RWPE2 (cell line): ENCODE results near the gene HLA-DQB2.
"Not testable (repeated sequence)": the region's sequence is repeated elsewhere in the genome, so short reads cannot be mapped to it uniquely, and the experiment has no call there.

Source experiments
- ATAC-seq: fragments of 200-7000 bp; cut with Tn5 transposase; 3 replicates; pipeline ENCODE4 v1.9.1; 2021; ENCODE audit warnings: low read depth
- DNase-seq: peaks from one replicate; pipeline ENCODE4 v3.0.0-alpha.2; 2020; ENCODE audit warnings: low spot score
- H3K27ac ChIP-seq: fragments of 450-650 bp; 2 replicates; pipeline ENCODE4 v1.5.1; 2017; ENCODE audit warnings: mild to moderate bottlenecking; ENCODE audit not compliant: poor library complexity, severe bottlenecking
- H3K27me3 ChIP-seq: fragments of 250-450 bp; sonication (Bioruptor Pico); 2 replicates; pipeline ENCODE4 v1.5.1; 2021; ENCODE audit warnings: mild to moderate bottlenecking, moderate library complexity; ENCODE audit not compliant: insufficient read depth, poor library complexity, severe bottlenecking
- H3K36me3 ChIP-seq: fragments of 250-450 bp; sonication (Bioruptor Pico); 2 replicates; pipeline ENCODE4 v1.5.1; 2020; ENCODE audit warnings: low read depth, mild to moderate bottlenecking, moderate library complexity
- H3K4me1 ChIP-seq: fragments of 250-450 bp; sonication (Bioruptor Pico); 2 replicates; pipeline ENCODE4 v1.5.1; 2021; ENCODE audit warnings: mild to moderate bottlenecking, moderate library complexity; ENCODE audit not compliant: insufficient read depth, poor library complexity, severe bottlenecking
- H3K4me3 ChIP-seq: fragments of 250-450 bp; sonication (Bioruptor Pico); 2 replicates; pipeline ENCODE4 v1.5.1; 2021; ENCODE audit warnings: mild to moderate bottlenecking, moderate library complexity; ENCODE audit not compliant: severe bottlenecking
- H3K9me3 ChIP-seq: fragments of 250-450 bp; sonication (Bioruptor Pico); 2 replicates; pipeline ENCODE4 v1.5.1; 2021; ENCODE audit warnings: mild to moderate bottlenecking, moderate library complexity; ENCODE audit not compliant: severe bottlenecking
- CTCF ChIP-seq: fragments of 450-650 bp; IDR thresholded peaks from one replicate; pipeline ENCODE4 v1.5.1; 2017; ENCODE audit warnings: mild to moderate bottlenecking, moderate library complexity; ENCODE audit not compliant: poor library complexity, severe bottlenecking

The HLA-DQB2 gene

GRCh38 chr6:32790306-32790705 lies 27.0 kb upstream of the HLA-DQB2 start:
- no peak for TF ChIP-seq CTCF
- no peaks in the 10 kb centered on the region for H3K4me1 ChIP-seq
- no peak overlapping the region for H3K4me3 ChIP-seq
- no peaks in the 10 kb centered on the region for H3K9me3 ChIP-seq
- H3K27ac ChIP-seq = no peak overlapping the region
- H3K27me3 ChIP-seq = peaks cover 50% of the 10 kb centered on the region
- DNase-seq (no peak), ATAC-seq (peak; percentile 82)
- no peaks in the 10 kb centered on the region for H3K36me3 ChIP-seq

GRCh38 chr6:32785781-32786533 lies 22.6 kb upstream of the HLA-DQB2 start:
- H3K27me3 ChIP-seq = peaks cover 28% of the 10 kb centered on the region
- no peak overlapping the region for H3K27ac ChIP-seq
- H3K4me3 ChIP-seq = no peak overlapping the region
- H3K9me3 ChIP-seq = no peaks in the 10 kb centered on the region
- ATAC-seq (peak; percentile 87), DNase-seq (no peak)
- TF ChIP-seq CTCF = peak; percentile 65
- no peaks in the 10 kb centered on the region for H3K36me3 ChIP-seq
- no peaks in the 10 kb centered on the region for H3K4me1 ChIP-seq

- H3K4me3 ChIP-seq, H3K36me3 ChIP-seq, H3K4me1 ChIP-seq, ATAC-seq, H3K27ac ChIP-seq, H3K9me3 ChIP-seq, DNase-seq: not testable (repeated sequence)
- H3K27me3 ChIP-seq = peaks cover 20% of the 10 kb centered on the region
Measured at GRCh38 chr6:32782923-32783322, 19.6 kb upstream of the HLA-DQB2 start.

- Histone ChIP-seq H3K4me1 (no peaks in the 10 kb centered on the region), H3K4me3 (no peak overlapping the region), H3K36me3 (no peaks in the 10 kb centered on the region), H3K9me3 (no peaks in the 10 kb centered on the region), H3K27ac (no peak overlapping the region), H3K27me3 (peaks cover 14% of the 10 kb centered on the region)
- ATAC-seq (no peak), DNase-seq (no peak)
- no peak for TF ChIP-seq CTCF
Measured at GRCh38 chr6:32779036-32779435, 15.7 kb upstream of the HLA-DQB2 start.

- no peak overlapping the region for H3K27ac ChIP-seq
- H3K4me3 ChIP-seq = no peak overlapping the region
- no peak for DNase-seq
- H3K27me3 ChIP-seq = peaks cover 30% of the 10 kb centered on the region
- ATAC-seq = no peak
- no peaks in the 10 kb centered on the region for H3K4me1 ChIP-seq
- no peak for TF ChIP-seq CTCF
- no peaks in the 10 kb centered on the region for H3K9me3 ChIP-seq
- no peaks in the 10 kb centered on the region for H3K36me3 ChIP-seq
Measured at GRCh38 chr6:32775071-32775470, 11.7 kb upstream of the HLA-DQB2 start.
